ENCODE results near the gene CTH. TPM values are rescaled to one million over a fixed set of nuclear protein-coding genes. Genes with fewer than 3 reads are reported as not detected.

Gene CTH
- total RNA-seq, 2 donors from 2014 or later, result 19.1 to 26.2 TPM

DNA sequence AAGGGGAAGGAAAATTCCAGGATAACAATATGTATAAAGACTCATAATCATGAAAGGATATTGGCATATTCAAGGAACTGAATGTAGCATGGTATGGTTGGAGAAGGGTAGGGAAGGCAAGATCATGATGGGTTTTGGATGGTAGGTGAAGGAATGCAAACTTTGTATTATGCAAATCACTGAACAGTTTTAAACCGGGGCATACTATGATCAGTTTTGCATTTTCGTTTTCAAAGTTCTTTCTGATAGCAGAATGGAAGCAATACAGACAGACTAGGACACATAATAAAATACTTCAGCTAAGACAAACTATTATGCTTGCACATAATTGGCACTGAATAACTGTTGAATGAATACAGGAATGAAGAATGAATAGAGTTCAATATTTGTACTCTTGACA is 14.5 kb upstream of the CTH start:
- Histone ChIP-seq H3K27me3 (ENCODE audit: control insufficient read depth, insufficient read depth, low read length, poor library complexity, severe bottlenecking) (no peaks in the 10 kb centered on the region), H3K27ac (ENCODE audit: low read depth, low read length) (no peak overlapping the region), H3K4me1 (ENCODE audit: control insufficient read depth, insufficient read depth, low read length) (no peaks in the 10 kb centered on the region), H3K9me3 (ENCODE audit: control insufficient read depth, low read length) (no peaks in the 10 kb centered on the region), H3K9ac (ENCODE audit: extremely low read depth, low read length, poor library complexity, severe bottlenecking) (no peak overlapping the region), H3K36me3 (ENCODE audit: control insufficient read depth, insufficient read depth, low read length) (no peaks in the 10 kb centered on the region), H3K4me3 (ENCODE audit: low read length) (no peak overlapping the region)
- H3K9me3 Mint-ChIP-seq, result no peaks in the 10 kb centered on the region
- 86 to 88% methylated on average over 2 of the region's 2 CpGs for WGBS, 2 experiments (ENCODE audit: insufficient coverage in 1 of 2, insufficient read length in 1 of 2)
- DNase-seq, result no peak
- no peaks in the 10 kb centered on the region for H3K4me1 Mint-ChIP-seq
- peaks cover 1% of the 10 kb centered on the region for H3K36me3 Mint-ChIP-seq (ENCODE audit: low read depth)
- H3K4me3 Mint-ChIP-seq, result no peak overlapping the region
- H3K27me3 Mint-ChIP-seq (ENCODE audit: insufficient read depth), result no peaks in the 10 kb centered on the region
- no peak overlapping the region for H3K27ac Mint-ChIP-seq
- TF ChIP-seq, protein P1, sequence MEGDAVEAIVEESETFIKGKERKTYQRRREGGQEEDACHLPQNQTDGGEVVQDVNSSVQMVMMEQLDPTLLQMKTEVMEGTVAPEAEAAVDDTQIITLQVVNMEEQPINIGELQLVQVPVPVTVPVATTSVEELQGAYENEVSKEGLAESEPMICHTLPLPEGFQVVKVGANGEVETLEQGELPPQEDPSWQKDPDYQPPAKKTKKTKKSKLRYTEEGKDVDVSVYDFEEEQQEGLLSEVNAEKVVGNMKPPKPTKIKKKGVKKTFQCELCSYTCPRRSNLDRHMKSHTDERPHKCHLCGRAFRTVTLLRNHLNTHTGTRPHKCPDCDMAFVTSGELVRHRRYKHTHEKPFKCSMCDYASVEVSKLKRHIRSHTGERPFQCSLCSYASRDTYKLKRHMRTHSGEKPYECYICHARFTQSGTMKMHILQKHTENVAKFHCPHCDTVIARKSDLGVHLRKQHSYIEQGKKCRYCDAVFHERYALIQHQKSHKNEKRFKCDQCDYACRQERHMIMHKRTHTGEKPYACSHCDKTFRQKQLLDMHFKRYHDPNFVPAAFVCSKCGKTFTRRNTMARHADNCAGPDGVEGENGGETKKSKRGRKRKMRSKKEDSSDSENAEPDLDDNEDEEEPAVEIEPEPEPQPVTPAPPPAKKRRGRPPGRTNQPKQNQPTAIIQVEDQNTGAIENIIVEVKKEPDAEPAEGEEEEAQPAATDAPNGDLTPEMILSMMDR (conservative IDR thresholded peaks at IDR 0.05), result no peak

DNA sequence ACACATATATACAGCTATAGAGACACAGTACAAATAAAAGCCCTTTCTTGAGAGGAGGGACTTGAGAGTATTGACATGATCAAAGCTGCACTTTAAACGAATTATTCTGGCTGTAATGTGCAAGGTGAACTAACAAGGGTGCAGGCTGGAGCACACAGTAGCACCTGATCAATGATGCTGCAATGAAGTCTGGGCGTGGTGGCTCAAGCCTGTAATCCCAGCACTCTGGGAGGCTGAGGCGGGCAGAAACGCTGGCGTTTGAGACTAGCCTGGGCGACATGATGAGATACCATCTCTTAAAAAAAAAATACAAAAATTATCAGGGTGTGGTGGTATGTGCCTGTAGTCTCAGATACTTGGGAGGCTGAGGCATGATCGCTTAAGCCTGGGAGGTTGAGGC is 14.1 kb upstream of the CTH start:
- no peaks in the 10 kb centered on the region for H3K36me3 ChIP-seq (ENCODE audit: control insufficient read depth, insufficient read depth, low read length)
- Mint-ChIP-seq H3K4me1 (no peaks in the 10 kb centered on the region), H3K9me3 (no peaks in the 10 kb centered on the region), H3K4me3 (no peak overlapping the region), H3K27me3 (ENCODE audit: insufficient read depth) (no peaks in the 10 kb centered on the region), H3K36me3 (ENCODE audit: low read depth) (peaks cover 1% of the 10 kb centered on the region), H3K27ac (no peak overlapping the region)
- H3K9me3 ChIP-seq (ENCODE audit: control insufficient read depth, low read length), result no peaks in the 10 kb centered on the region
- no peaks in the 10 kb centered on the region for H3K4me1 ChIP-seq (ENCODE audit: control insufficient read depth, insufficient read depth, low read length)
- H3K27me3 ChIP-seq (ENCODE audit: control insufficient read depth, insufficient read depth, low read length, poor library complexity, severe bottlenecking), result no peaks in the 10 kb centered on the region
- no peak overlapping the region for H3K9ac ChIP-seq (ENCODE audit: extremely low read depth, low read length, poor library complexity, severe bottlenecking)
- WGBS, 2 experiments (ENCODE audit: insufficient coverage in 1 of 2, insufficient read length in 1 of 2), result 84 to 86% methylated on average over 3 to 7 of the region's 7 CpGs
- TF ChIP-seq, protein P1 (conservative IDR thresholded peaks at IDR 0.05), result no peak
- H3K27ac ChIP-seq (ENCODE audit: low read depth, low read length), result no peak overlapping the region
- no peak overlapping the region for H3K4me3 ChIP-seq (ENCODE audit: low read length)
- no peak for DNase-seq

DNA sequence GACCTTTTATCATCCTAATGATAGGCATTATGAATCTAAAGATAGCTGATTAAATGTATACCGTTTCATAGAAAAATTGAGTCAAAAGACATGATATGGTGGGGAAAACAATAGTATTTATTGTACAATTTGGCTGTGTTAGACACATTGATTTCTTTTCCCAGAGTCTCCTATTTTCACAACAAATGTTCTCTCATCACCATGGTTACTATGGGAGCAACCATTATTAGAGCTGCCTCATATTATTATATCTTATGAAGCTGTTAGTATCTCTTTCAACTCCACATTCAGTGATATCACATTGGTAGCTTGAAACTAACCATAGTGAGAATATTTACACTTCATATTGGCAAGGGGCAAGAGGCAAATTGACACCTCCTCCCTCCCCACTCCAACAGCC is 10.7 kb upstream of the CTH start:
- Histone ChIP-seq H3K27ac (ENCODE audit: low read depth, low read length) (no peak overlapping the region), H3K9ac (ENCODE audit: extremely low read depth, low read length, poor library complexity, severe bottlenecking) (no peak overlapping the region), H3K27me3 (ENCODE audit: control insufficient read depth, insufficient read depth, low read length, poor library complexity, severe bottlenecking) (no peaks in the 10 kb centered on the region), H3K9me3 (ENCODE audit: control insufficient read depth, low read length) (no peaks in the 10 kb centered on the region), H3K4me3 (ENCODE audit: low read length) (no peak overlapping the region), H3K4me1 (ENCODE audit: control insufficient read depth, insufficient read depth, low read length) (no peaks in the 10 kb centered on the region), H3K36me3 (ENCODE audit: control insufficient read depth, insufficient read depth, low read length) (no peaks in the 10 kb centered on the region)
- no peaks in the 10 kb centered on the region for H3K36me3 Mint-ChIP-seq (ENCODE audit: low read depth)
- no peaks in the 10 kb centered on the region for H3K9me3 Mint-ChIP-seq
- H3K27ac Mint-ChIP-seq, result no peak overlapping the region
- TF ChIP-seq, protein P1 (conservative IDR thresholded peaks at IDR 0.05), result no peak
- no peak for DNase-seq
- H3K4me1 Mint-ChIP-seq, result peaks cover 3% of the 10 kb centered on the region
- no peak overlapping the region for H3K4me3 Mint-ChIP-seq
- 80 to 95% methylated on average over 1 of the region's 1 CpG for WGBS, 2 experiments (ENCODE audit: insufficient coverage in 1 of 2, insufficient read length in 1 of 2)
- H3K27me3 Mint-ChIP-seq (ENCODE audit: insufficient read depth), result no peaks in the 10 kb centered on the region
